Prostate gland (tissue), 2 donors: ENCODE data around the gene AFP.

Experiments
- POLR2A ChIP-seq: fragments of 450-650 bp; IDR thresholded peaks from one replicate; pipeline ENCODE4 v1.6.1; 2016; ENCODE audit warnings: antibody characterized with exemption, mild to moderate bottlenecking
- TF ChIP-seq, protein P1 (sequence below), 4 experiments: fragments of 200-600 bp in 2 of 4; fragments of 450-650 bp in 2 of 4; sonication (generic) in 2 of 4; IDR thresholded peaks; 1 replicate in 3 of 4; 2 replicates in 1 of 4; pipeline ENCODE4 v1.5.1; 2016 to 2019; ENCODE audit warnings: antibody characterized with exemption in 4 of 4, mild to moderate bottlenecking in 2 of 4, moderate library complexity in 2 of 4

- TF ChIP-seq, protein P1, sequence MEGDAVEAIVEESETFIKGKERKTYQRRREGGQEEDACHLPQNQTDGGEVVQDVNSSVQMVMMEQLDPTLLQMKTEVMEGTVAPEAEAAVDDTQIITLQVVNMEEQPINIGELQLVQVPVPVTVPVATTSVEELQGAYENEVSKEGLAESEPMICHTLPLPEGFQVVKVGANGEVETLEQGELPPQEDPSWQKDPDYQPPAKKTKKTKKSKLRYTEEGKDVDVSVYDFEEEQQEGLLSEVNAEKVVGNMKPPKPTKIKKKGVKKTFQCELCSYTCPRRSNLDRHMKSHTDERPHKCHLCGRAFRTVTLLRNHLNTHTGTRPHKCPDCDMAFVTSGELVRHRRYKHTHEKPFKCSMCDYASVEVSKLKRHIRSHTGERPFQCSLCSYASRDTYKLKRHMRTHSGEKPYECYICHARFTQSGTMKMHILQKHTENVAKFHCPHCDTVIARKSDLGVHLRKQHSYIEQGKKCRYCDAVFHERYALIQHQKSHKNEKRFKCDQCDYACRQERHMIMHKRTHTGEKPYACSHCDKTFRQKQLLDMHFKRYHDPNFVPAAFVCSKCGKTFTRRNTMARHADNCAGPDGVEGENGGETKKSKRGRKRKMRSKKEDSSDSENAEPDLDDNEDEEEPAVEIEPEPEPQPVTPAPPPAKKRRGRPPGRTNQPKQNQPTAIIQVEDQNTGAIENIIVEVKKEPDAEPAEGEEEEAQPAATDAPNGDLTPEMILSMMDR (IDR thresholded peaks at IDR 0.05): no peak
- no peak for TF ChIP-seq POLR2A
Measured at GRCh38 chr4:73408181-73408867, 27.7 kb upstream of the AFP start.
